HG03095 (cell line): ENCODE results near the gene DYNLT5.
"Not testable (repeated sequence)": the region's sequence is repeated elsewhere in the genome, so short reads cannot be mapped to it uniquely, and the experiment has no call there.

Experiments
- ATAC-seq: cut with Tn5 transposase; IDR thresholded peaks from one replicate; pipeline ENCODE4 v1.9.1; 2021; ENCODE audit warnings: moderate library complexity; ENCODE audit not compliant: unreplicated experiment

The DYNLT5 gene

GRCh38 chr1:66785800-66786199 is 33.5 kb downstream of the DYNLT5 start:
- not testable (repeated sequence) for ATAC-seq

GRCh38 chr1:66787641-66788040 is 35.4 kb downstream of the DYNLT5 start:
- no peak for ATAC-seq

GRCh38 chr1:66788231-66788939 is 36.1 kb downstream of the DYNLT5 start:
- ATAC-seq: peak; percentile 90

GRCh38 chr1:66791621-66792610 is 39.7 kb downstream of the DYNLT5 start:
- ATAC-seq: no peak

GRCh38 chr1:66795839-66796238 is 43.6 kb downstream of the DYNLT5 start:
- not testable (repeated sequence) for ATAC-seq

GRCh38 chr1:66809245-66809644 is 57.0 kb downstream of the DYNLT5 start:
- ATAC-seq: no peak

- ATAC-seq: no peak
Measured at GRCh38 chr1:66809736-66810326, 57.6 kb downstream of the DYNLT5 start.

- ATAC-seq: no peak
Measured at GRCh38 chr1:66824771-66825170, 72.5 kb downstream of the DYNLT5 start.
